SK-N-SH treated with all-trans-retinoic acid at 6 μM for 48 hours (cell line): ENCODE results near the gene TCFL5.

Experiments
- BACH2 ChIP-seq: fragments of 250-450 bp; sonication (Bioruptor Pico); IDR thresholded peaks from 2 replicates; pipeline ENCODE4 v1.9.0; 2021; ENCODE audit warnings: mild to moderate bottlenecking, borderline replicate concordance
- CSRNP3 ChIP-seq: fragments of 250-450 bp; sonication (Bioruptor Pico); IDR thresholded peaks from 2 replicates; pipeline ENCODE4 v1.5.1; 2021; ENCODE audit warnings: mild to moderate bottlenecking, moderate library complexity
- ISL1 ChIP-seq: fragments of 250-450 bp; sonication (Bioruptor Pico); IDR thresholded peaks from 2 replicates; pipeline ENCODE4 v2.1.2; 2022; ENCODE audit warnings: mild to moderate bottlenecking, moderate library complexity
- OSR1 ChIP-seq: fragments of 250-450 bp; sonication (Bioruptor Pico); IDR thresholded peaks from 2 replicates; pipeline ENCODE4 v1.8.0; 2022; ENCODE audit warnings: moderate library complexity, mild to moderate bottlenecking, inconsistent platforms
- PPARA ChIP-seq: fragments of 250-450 bp; sonication (Bioruptor Pico); IDR thresholded peaks from 2 replicates; pipeline ENCODE4 v1.5.0; 2020; ENCODE audit warnings: mild to moderate bottlenecking, borderline replicate concordance
- SNAI2 ChIP-seq: fragments of 250-450 bp; sonication (Bioruptor Pico); IDR thresholded peaks from 2 replicates; pipeline ENCODE4 v1.5.0; 2020; ENCODE audit warnings: mild to moderate bottlenecking, moderate library complexity
- ZC3H10 ChIP-seq: fragments of 250-450 bp; sonication (Bioruptor Pico); IDR thresholded peaks from 2 replicates; pipeline ENCODE4 v1.5.1; 2021; ENCODE audit warnings: mild to moderate bottlenecking, moderate library complexity
- ZFP30 ChIP-seq: fragments of 450-650 bp; formaldehyde crosslinking; IDR thresholded peaks from 2 replicates; pipeline ENCODE4 v1.5.0; 2022; ENCODE audit warnings: mild to moderate bottlenecking, moderate library complexity
- ZNF70 ChIP-seq: fragments of 450-650 bp; formaldehyde crosslinking; IDR thresholded peaks from 2 replicates; pipeline ENCODE4 v1.5.0; 2020; ENCODE audit warnings: mild to moderate bottlenecking, moderate library complexity

GRCh38 chr20:62820208-62820961 is 41.2 kb downstream of the TCFL5 start:
- no peak for TF ChIP-seq SNAI2 (CRISPR knock-in tag)
- TF ChIP-seq BACH2 (CRISPR knock-in tag): no peak
- no peak for TF ChIP-seq ZC3H10 (CRISPR knock-in tag)
- TF ChIP-seq ZNF70 (CRISPR knock-in tag): no peak
- TF ChIP-seq OSR1 (CRISPR knock-in tag): no peak
- TF ChIP-seq ISL1 (CRISPR knock-in tag): no peak
- TF ChIP-seq CSRNP3 (CRISPR knock-in tag): no peak
- TF ChIP-seq PPARA (CRISPR knock-in tag): no peak
- no peak for TF ChIP-seq ZFP30
